ENCODE results near the gene LRRC25. TPM values are rescaled to one million over a fixed set of nuclear protein-coding genes. Genes with fewer than 3 reads are reported as not detected.
A peak's percentile ranks its signal among the peaks of the same experiment; 100 is the strongest.
"Not testable (repeated sequence)": the region's sequence is repeated elsewhere in the genome, so short reads cannot be mapped to it uniquely, and the experiment has no call there.

Gene LRRC25
- total and polyA plus RNA-seq, 2 of the 4 experiments (the other 2 are of a cell fraction): 0.03 TPM; not detected in 1

DNA sequence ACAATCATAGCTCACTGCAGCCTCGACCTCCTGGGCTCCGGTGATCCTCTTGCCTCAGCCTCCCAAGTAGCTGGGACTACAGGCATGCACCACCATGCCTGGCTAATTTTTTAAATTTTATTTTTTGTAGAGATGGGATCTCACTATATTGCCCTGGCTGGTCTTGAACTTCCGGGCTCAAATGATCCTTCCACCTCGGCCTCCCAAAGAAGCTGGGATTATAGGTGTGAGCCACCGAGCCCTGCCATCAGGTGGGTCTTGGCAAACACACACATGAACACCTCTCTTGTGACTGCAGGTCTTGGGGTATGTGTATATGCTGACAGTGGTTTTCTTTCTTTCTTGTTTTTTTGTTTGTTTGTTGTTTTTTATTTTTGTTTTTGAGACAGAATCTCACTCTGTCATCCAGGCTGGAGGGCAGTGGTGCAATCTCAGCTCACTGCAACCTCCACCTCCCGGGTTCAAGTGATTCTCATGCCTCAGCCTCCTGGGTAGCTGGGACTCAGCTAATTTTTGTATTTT is 48.5 kb downstream of the LRRC25 start:
- H3K4ac ChIP-seq (ENCODE audit: low read depth, low read length); H2AK5ac ChIP-seq (ENCODE audit: low read depth, low read length); BruUV-seq (replicated peaks); H2BK120ac ChIP-seq (ENCODE audit: low read depth, low read length); H4K91ac ChIP-seq (ENCODE audit: insufficient read depth, low read depth, low read length); H4K5ac ChIP-seq (ENCODE audit: low read depth, low read length); H3K9me3 ChIP-seq (ENCODE audit: control insufficient read depth, insufficient read depth, low read length); H4K20me1 ChIP-seq (ENCODE audit: insufficient read depth, low read length); H3K14ac ChIP-seq (replicated peaks; ENCODE audit: low read depth, low read length); H3K9ac ChIP-seq (ENCODE audit: low read depth, low read length); H3K23ac ChIP-seq (ENCODE audit: low read depth, low read length); H3K4me1 ChIP-seq (ENCODE audit: control insufficient read depth, insufficient read depth, low read length); H3K36me3 ChIP-seq (ENCODE audit: control insufficient read depth, insufficient read depth, low read length); DNase-seq; H2AK9ac ChIP-seq (replicated peaks; ENCODE audit: low read depth, low read length, poor library complexity); H2BK5ac ChIP-seq (ENCODE audit: low read depth, low read length, poor library complexity, severe bottlenecking); H3K79me1 ChIP-seq (ENCODE audit: low read depth in 1 of 2, low read length in 2 of 2); H3K27me3 ChIP-seq (ENCODE audit: control insufficient read depth, insufficient read depth, low read length); in situ Hi-C loops (cut with MboI; ENCODE audit: low sequenced_read_pairs); H2AFZ ChIP-seq (replicated peaks; ENCODE audit: low read length, poor library complexity); H3K4me3 ChIP-seq (ENCODE audit: insufficient read depth, low read depth, low read length); H4K8ac ChIP-seq (ENCODE audit: low read depth in 2 of 2, low read length in 2 of 2); H3K9me1 ChIP-seq (ENCODE audit: insufficient read depth, low read length); H3K56ac ChIP-seq (ENCODE audit: extremely low read depth, insufficient read depth, low read length); dilution Hi-C loops (cut with HindIII; ENCODE audit: low sequenced_read_pairs, unreplicated experiment); ATAC-seq (ENCODE audit: low read depth); H3K18ac ChIP-seq (ENCODE audit: low read depth, low read length); H2BK15ac ChIP-seq (ENCODE audit: low read depth, low read length); H3K27ac ChIP-seq (ENCODE audit: insufficient read depth, low read length); H2BK20ac ChIP-seq (ENCODE audit: low read depth, low read length); POLR2A ChIA-PET (ENCODE audit: unreplicated experiment); H3K4me2 ChIP-seq (ENCODE audit: low read depth, low read length): not testable (repeated sequence)
- intact Hi-C loops (cut with micrococcal nuclease): loop anchor here (1.0 kb wide), 1 partner anchor 61 kb away; no protein-coding TSS in a partner anchor
- CTCF ChIA-PET: interaction anchor here (1.7 to 3.2 kb wide), 2 partner anchors 62 to 69 kb away, joined by 4 to 16 read pairs; no protein-coding TSS in a partner anchor
- TF ChIP-seq MAFK (IDR thresholded peaks at IDR 0.05; ENCODE audit: low read depth, low read length): 0 out of 2 replicates have a peak, but pooled peaks have one; percentile 14
- WGBS, 2 experiments (ENCODE audit: extremely low coverage in 2 of 2, insufficient read length in 1 of 2): no CpG with 5 or more reads among the region's 6 CpGs
